HepG2 (cell line): ENCODE measurements around the gene HECTD2. TPM values are rescaled to one million over a fixed set of nuclear protein-coding genes. Genes with fewer than 3 reads are reported as not detected.

Source experiments
- ATAC-seq: fragments of 200-7000 bp; cut with Tn5 transposase; 3 replicates; pipeline ENCODE4 v1.9.1; 2020; ENCODE audit warnings: mild to moderate bottlenecking, moderate library complexity
- BruUV-seq: library from RNA; stranded (reverse); fragments of 400-500 nt; replicated peaks from 2 replicates; lab custom pipeline; 2021; lab: Mats Ljungman, UMichigan
- CTCF ChIA-PET: fragments of 300-600 bp; formaldehyde crosslinking; extraction: SDS; loops from one replicate; lab custom pipeline; 2021; ENCODE audit warnings: low total read pairs, inconsistent platforms, low intra/inter-chr PET ratio; lab: Yijun Ruan, JAX
- POLR2A ChIA-PET: fragments of 350-600 bp; sonication (Branson Sonifier 250); formaldehyde crosslinking; loops from one replicate; lab custom pipeline; 2020; ENCODE audit warnings: antibody characterized with exemption, inconsistent platforms; lab: Yijun Ruan, JAX
- DNase-seq: peaks from one replicate; pipeline ENCODE4 v3.0.0-alpha.2; 2015; ENCODE audit warnings: low spot score
- FAIRE-seq: peaks from 3 replicates; lab custom pipeline; 2011; peaks lifted over from hg19 to GRCh38; lab: Jason Lieb, UNC
- H2AFZ ChIP-seq: one replicate; pipeline ENCODE4 v1.6.1; 2011; ENCODE audit warnings: low read length, inconsistent platforms
- H3K27ac ChIP-seq: fragments of 300-600 bp; 3 replicates; pipeline ENCODE4 v1.8.0; 2011; ENCODE audit warnings: mixed run types, mild to moderate bottlenecking, mixed read lengths, low read length, inconsistent platforms; ENCODE audit not compliant: insufficient read depth; ENCODE audit errors: extremely low read length
- H3K27me3 ChIP-seq, 2 experiments: fragments of 200-600 bp in 1 of 2; 2 replicates in 1 of 2; 3 replicates in 1 of 2; pipeline versions ENCODE4 v1.6.0 to v1.8.0; 2011; ENCODE audit warnings: low read length in 2 of 2, mild to moderate bottlenecking in 2 of 2, moderate library complexity in 2 of 2, inconsistent platforms in 1 of 2; ENCODE audit not compliant: insufficient read depth in 2 of 2, control insufficient read depth in 1 of 2
- H3K36me3 ChIP-seq, 2 experiments: fragments of 200-600 bp in 1 of 2; replicated peaks in 1 of 2; 2 replicates in 1 of 2; 3 replicates in 1 of 2; pipeline versions ENCODE4 v1.5.1 to v1.8.0; 2011; ENCODE audit warnings: low read length in 2 of 2, inconsistent platforms in 1 of 2; ENCODE audit not compliant: insufficient read depth in 2 of 2, control insufficient read depth in 1 of 2
- H3K4me1 ChIP-seq: 2 replicates; pipeline ENCODE4 v1.5.1; 2012; ENCODE audit warnings: low read length, inconsistent platforms; ENCODE audit not compliant: insufficient read depth
- H3K4me2 ChIP-seq: 2 replicates; pipeline ENCODE4 v1.6.0; 2011; ENCODE audit warnings: low read depth, low read length, inconsistent platforms
- H3K4me3 ChIP-seq, 3 experiments: fragments of 200-600 bp in 1 of 3; sonication (generic), shearing (Covaris generic) in 1 of 3; replicated peaks in 1 of 3; 2 replicates each; pipeline ENCODE4 v1.5.1; 2011 to 2016; ENCODE audit warnings: low read length in 3 of 3, inconsistent platforms in 2 of 3, low read depth in 2 of 3, mild to moderate bottlenecking in 2 of 3, control low read depth in 1 of 3, mixed read lengths in 1 of 3; ENCODE audit not compliant: insufficient read depth in 1 of 3
- H3K79me2 ChIP-seq: one replicate; pipeline ENCODE4 v1.6.1; 2011; ENCODE audit warnings: low read length, inconsistent platforms; ENCODE audit not compliant: insufficient read depth
- H3K9ac ChIP-seq: 2 replicates; pipeline ENCODE4 v1.6.0; 2011; ENCODE audit warnings: mild to moderate bottlenecking, low read depth, low read length, inconsistent platforms; ENCODE audit not compliant: insufficient read depth
- H3K9me3 ChIP-seq: 2 replicates; pipeline ENCODE4 v1.5.1; 2012; ENCODE audit warnings: mild to moderate bottlenecking, low read length
- H4K20me1 ChIP-seq: 2 replicates; pipeline ENCODE4 v1.6.0; 2011; ENCODE audit warnings: inconsistent platforms, mild to moderate bottlenecking, low read length, moderate library complexity; ENCODE audit not compliant: insufficient read depth
- DR1 ChIP-seq: sonication (generic); formaldehyde crosslinking; IDR thresholded peaks from 2 replicates; pipeline ENCODE4 v1.8.0; 2021; ENCODE audit warnings: mild to moderate bottlenecking, missing genetic modification reagents, inconsistent platforms
- FOXO4 ChIP-seq: sonication (generic); formaldehyde crosslinking; conservative IDR thresholded peaks from 2 replicates; pipeline ENCODE4 v1.8.1; 2023; ENCODE audit warnings: missing genetic modification reagents
- KDM1A ChIP-seq: IDR thresholded peaks from 2 replicates; pipeline ENCODE4 v1.6.1; 2016; ENCODE audit warnings: missing compliant biosample characterization
- MTA3 ChIP-seq: sonication (generic); formaldehyde crosslinking; IDR thresholded peaks from 2 replicates; pipeline ENCODE4 v1.4.0; 2020; ENCODE audit warnings: missing genetic modification reagents
- PITX1 ChIP-seq: sonication (generic); formaldehyde crosslinking; IDR thresholded peaks from 2 replicates; pipeline ENCODE4 v1.5.1; 2020; ENCODE audit warnings: mild to moderate bottlenecking, missing genetic modification reagents
- SMAD3 ChIP-seq: sonication (generic); formaldehyde crosslinking; IDR thresholded peaks from 2 replicates; pipeline ENCODE4 v1.4.0; 2020; ENCODE audit warnings: missing genetic modification reagents
- SPEN ChIP-seq: sonication (generic); formaldehyde crosslinking; IDR thresholded peaks from 2 replicates; pipeline ENCODE4 v1.5.1; 2020; ENCODE audit warnings: low read depth, mild to moderate bottlenecking, missing genetic modification reagents
- ZBTB10 ChIP-seq: sonication (generic); formaldehyde crosslinking; IDR thresholded peaks from 2 replicates; pipeline ENCODE4 v1.4.0; 2020; ENCODE audit warnings: missing genetic modification reagents, borderline replicate concordance
- ZBTB4 ChIP-seq: sonication (generic); formaldehyde crosslinking; IDR thresholded peaks from 2 replicates; pipeline ENCODE4 v1.4.0; 2020; ENCODE audit warnings: missing genetic modification reagents, mild to moderate bottlenecking, borderline replicate concordance
- ZBTB7A ChIP-seq: sonication (generic); formaldehyde crosslinking; IDR thresholded peaks from 2 replicates; pipeline ENCODE4 v1.8.0; 2022; ENCODE audit warnings: mild to moderate bottlenecking, missing genetic modification reagents
- ZGPAT ChIP-seq: IDR thresholded peaks from 2 replicates; pipeline ENCODE4 v1.6.1; 2016; ENCODE audit warnings: mild to moderate bottlenecking
- ZNF563 ChIP-seq: sonication (generic); formaldehyde crosslinking; IDR thresholded peaks from 2 replicates; pipeline ENCODE4 v1.8.0; 2022; ENCODE audit warnings: mild to moderate bottlenecking, moderate library complexity, missing genetic modification reagents
- ZSCAN12 ChIP-seq: sonication (generic); formaldehyde crosslinking; IDR thresholded peaks from 2 replicates; pipeline ENCODE4 v1.9.0; 2021; ENCODE audit warnings: mild to moderate bottlenecking, missing genetic modification reagents
- WGBS: methylation state at CpG from one replicate; pipeline ENCODE4 v1.1.6; 2017; ENCODE audit warnings: low lambda C conversion rate; 5-methylcytosine and 5-hydroxymethylcytosine counted together
- in situ Hi-C: cut with HindIII; loops from 2 replicates; pipeline ENCODE4 v1.10.0; 2017; ENCODE audit warnings: low pct_unique_long_range_greater_than_20kb; ENCODE audit not compliant: extremely low pct_ligation_motif_present
- intact Hi-C: fragments of 100-400 bp; cut with micrococcal nuclease; formaldehyde crosslinking; loops from one replicate; pipeline ENCODE4 v1.10.0; 2022; ENCODE audit not compliant: unreplicated experiment
- polyA plus RNA-seq, 8 experiments: library from polyadenylated mRNA; depleted of rRNA in 3 of 8; stranded (reverse) in 7 of 8; unstranded in 1 of 8; fragments of >200 nt; fragmentation: Illumina TruSeq in 4 of 8; extraction: Trizol in 4 of 8; gene quantifications; 2 replicates each; pipeline versions ENCODE4 v1.2.1 to v1.2.3, GENCODE V29; 2011 to 2016; ENCODE audit warnings: low read depth in 4 of 8, missing spikeins in 1 of 8, mixed read lengths in 1 of 8; ENCODE audit not compliant: insufficient read depth in 1 of 8
- total RNA-seq, 5 experiments: library from RNA; depleted of rRNA; stranded (reverse); fragments of >200 nt; fragmentation: Illumina TruSeq; extraction: Trizol; gene quantifications; 2 replicates each; pipeline ENCODE4 v1.2.3, GENCODE V29; 2016; ENCODE audit warnings: low read depth in 1 of 5

HECTD2 gene
- total and polyA plus RNA-seq, 2 of the 13 experiments (the other 11 are each of a cell fraction or from before 2014, with no cell fraction given), result 3.2 to 5.2 TPM

- TF ChIP-seq FOXO4, result no peak
- no peak for TF ChIP-seq MTA3 (CRISPR knock-in tag)
- TF ChIP-seq SPEN (CRISPR knock-in tag), result no peak
- TF ChIP-seq ZSCAN12, result no peak
- no peak for TF ChIP-seq ZGPAT (CRISPR knock-in tag)
Observed at GRCh38 chr10:91540733-91541132, 130.6 kb downstream of the HECTD2 start (continued).

- H3K79me2 ChIP-seq, result no peaks in the 10 kb centered on the region
- no peak overlapping the region for H3K9ac ChIP-seq
- H2AFZ ChIP-seq, result no peak overlapping the region
- no peak overlapping the region for H3K4me3 ChIP-seq
- POLR2A ChIA-PET, result no interaction called here
- no peak overlapping the region for H3K27ac ChIP-seq
- FAIRE-seq (no peak), ATAC-seq (no peak), DNase-seq (no peak)
- in situ Hi-C loops (no loop called here), intact Hi-C loops (no loop called here)
- WGBS, result 32% methylated on average over 6 of the region's 6 CpGs
- H3K36me3 ChIP-seq, result no peaks in the 10 kb centered on the region
- peaks cover 8% of the 10 kb centered on the region; the same call in 1 of the 2 replicates for H3K4me1 ChIP-seq
- CTCF ChIA-PET, result no interaction called here
- no peak overlapping the region for H3K4me2 ChIP-seq
- H4K20me1 ChIP-seq, result no peaks in the 10 kb centered on the region
- no peaks in the 10 kb centered on the region for H3K9me3 ChIP-seq
- H3K27me3 ChIP-seq, result no peaks in the 10 kb centered on the region; a peak in 3 of 5 replicates
- no TSS peak for BruUV-seq
- no peak for TF ChIP-seq ZBTB4 (CRISPR knock-in tag)
- TF ChIP-seq PITX1 (CRISPR knock-in tag), result no peak
- no peak for TF ChIP-seq SMAD3 (CRISPR knock-in tag)
- TF ChIP-seq ZNF563, result no peak
- no peak for TF ChIP-seq KDM1A (CRISPR knock-in tag)
- TF ChIP-seq DR1 (CRISPR knock-in tag), result no peak
- TF ChIP-seq ZBTB10 (CRISPR knock-in tag), result no peak
- no peak for TF ChIP-seq ZBTB7A (CRISPR knock-in tag)
Observed at GRCh38 chr10:91541481-91541880, 131.3 kb downstream of the HECTD2 start.
